ENCODE results near the gene FAM83F. TPM values are rescaled to one million over a fixed set of nuclear protein-coding genes. Genes with fewer than 3 reads are reported as not detected.

Gene FAM83F
- polyA plus RNA-seq, 1 donor (not counting 4 experiments of a cell fraction or from before 2014, with no cell fraction given): 22.8 TPM

DNA sequence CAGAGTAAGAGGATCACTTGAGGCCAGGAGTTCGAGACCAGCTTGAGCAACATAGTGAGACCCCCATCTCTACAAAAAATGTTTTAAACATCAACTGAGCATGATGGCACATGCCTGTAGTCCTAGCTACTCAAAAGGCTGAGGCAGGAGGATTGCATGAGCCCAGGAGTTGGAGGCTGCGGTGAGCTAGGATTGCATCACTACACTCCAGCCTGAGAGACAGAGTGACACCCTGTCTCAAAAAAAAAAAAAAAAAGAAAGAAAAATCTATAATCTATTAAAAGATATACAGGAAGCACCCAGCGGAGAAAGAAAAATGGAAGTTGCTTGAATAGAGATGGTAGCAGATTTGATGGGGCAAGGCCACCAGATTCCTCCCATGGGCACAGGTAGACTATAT is 61.8 kb downstream of the FAM83F start:
- Histone ChIP-seq H3K27me3 (ENCODE audit: control insufficient read depth, extremely low read depth, insufficient read depth, low read length) (no peaks in the 10 kb centered on the region), H3K79me2 (ENCODE audit: control insufficient read depth, insufficient read depth, low read length) (no peaks in the 10 kb centered on the region), H3K9me3 (ENCODE audit: control insufficient read depth, low read depth, low read length) (no peaks in the 10 kb centered on the region), H3K4me1 (ENCODE audit: control insufficient read depth, extremely low read depth, insufficient read depth, low read length) (peaks cover 10% of the 10 kb centered on the region), H3K9me1 (ENCODE audit: control insufficient read depth, extremely low read depth, insufficient read depth, low read length) (no peaks in the 10 kb centered on the region), H3K27ac (ENCODE audit: control insufficient read depth, insufficient read depth, low read length) (no peak overlapping the region), H2AFZ (ENCODE audit: control insufficient read depth, low read length) (no peak overlapping the region), H4K20me1 (ENCODE audit: control insufficient read depth, extremely low read depth, insufficient read depth, low read length) (no peaks in the 10 kb centered on the region), H3K9ac (ENCODE audit: control insufficient read depth, extremely low read depth, insufficient read depth, low read length) (no peak overlapping the region), H3K4me2 (ENCODE audit: control insufficient read depth, extremely low read depth, insufficient read depth, low read depth, low read length) (no peak overlapping the region), H3K36me3 (ENCODE audit: control insufficient read depth in 2 of 2, extremely low read depth in 1 of 2, insufficient read depth in 2 of 2, low read length in 2 of 2) (no peaks in the 10 kb centered on the region), H3K4me3 (ENCODE audit: control insufficient read depth in 2 of 3, extremely low read depth in 1 of 3, insufficient read depth in 2 of 3, low read depth in 1 of 3, low read length in 3 of 3) (no peak overlapping the region)
- TF ChIP-seq EZH2 (IDR thresholded peaks at IDR 0.05; ENCODE audit: low read length): no peak
- TF ChIP-seq, protein P1, sequence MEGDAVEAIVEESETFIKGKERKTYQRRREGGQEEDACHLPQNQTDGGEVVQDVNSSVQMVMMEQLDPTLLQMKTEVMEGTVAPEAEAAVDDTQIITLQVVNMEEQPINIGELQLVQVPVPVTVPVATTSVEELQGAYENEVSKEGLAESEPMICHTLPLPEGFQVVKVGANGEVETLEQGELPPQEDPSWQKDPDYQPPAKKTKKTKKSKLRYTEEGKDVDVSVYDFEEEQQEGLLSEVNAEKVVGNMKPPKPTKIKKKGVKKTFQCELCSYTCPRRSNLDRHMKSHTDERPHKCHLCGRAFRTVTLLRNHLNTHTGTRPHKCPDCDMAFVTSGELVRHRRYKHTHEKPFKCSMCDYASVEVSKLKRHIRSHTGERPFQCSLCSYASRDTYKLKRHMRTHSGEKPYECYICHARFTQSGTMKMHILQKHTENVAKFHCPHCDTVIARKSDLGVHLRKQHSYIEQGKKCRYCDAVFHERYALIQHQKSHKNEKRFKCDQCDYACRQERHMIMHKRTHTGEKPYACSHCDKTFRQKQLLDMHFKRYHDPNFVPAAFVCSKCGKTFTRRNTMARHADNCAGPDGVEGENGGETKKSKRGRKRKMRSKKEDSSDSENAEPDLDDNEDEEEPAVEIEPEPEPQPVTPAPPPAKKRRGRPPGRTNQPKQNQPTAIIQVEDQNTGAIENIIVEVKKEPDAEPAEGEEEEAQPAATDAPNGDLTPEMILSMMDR (optimal IDR thresholded peaks at IDR 0.05 in 1 of 3, IDR thresholded peaks at IDR 0.05 in 1 of 3, conservative IDR thresholded peaks at IDR 0.05 in 1 of 3; ENCODE audit: extremely low read depth in 1 of 3, insufficient read depth in 2 of 3, low read length in 3 of 3): no peak
- DNase-seq (ENCODE audit: low read depth, low spot score) (no peak), FAIRE-seq (no peak)
- dilution Hi-C loops (cut with MboI; ENCODE audit: extremely low pct_ligation_motif_present, low sequenced_read_pairs): no loop called here

DNA sequence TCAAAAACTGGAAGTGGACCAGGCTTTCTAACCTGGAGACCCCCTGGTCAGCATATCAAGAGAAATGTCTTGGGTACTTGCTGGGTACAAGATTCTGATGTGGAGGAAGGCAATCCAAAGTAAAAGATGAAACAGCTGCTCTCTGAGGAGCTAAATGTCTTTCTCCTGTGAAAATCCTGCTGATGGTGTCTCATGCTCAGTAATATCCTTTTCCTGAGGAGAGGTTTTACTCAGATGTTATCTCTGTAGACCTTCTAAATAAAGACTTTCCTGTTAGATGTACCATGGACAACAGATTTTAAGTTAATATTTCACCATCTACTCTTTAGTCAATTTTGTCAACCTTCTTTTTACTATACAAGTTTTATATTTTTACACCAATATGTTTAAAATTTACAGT is 62.9 kb downstream of the FAM83F start:
- TF ChIP-seq, protein P1 (optimal IDR thresholded peaks at IDR 0.05 in 1 of 3, IDR thresholded peaks at IDR 0.05 in 1 of 3, conservative IDR thresholded peaks at IDR 0.05 in 1 of 3; ENCODE audit: extremely low read depth in 1 of 3, insufficient read depth in 2 of 3, low read length in 3 of 3): no peak
- Histone ChIP-seq H3K27me3 (ENCODE audit: control insufficient read depth, extremely low read depth, insufficient read depth, low read length) (no peaks in the 10 kb centered on the region), H3K27ac (ENCODE audit: control insufficient read depth, insufficient read depth, low read length) (no peak overlapping the region), H3K9me1 (ENCODE audit: control insufficient read depth, extremely low read depth, insufficient read depth, low read length) (no peaks in the 10 kb centered on the region), H3K4me1 (ENCODE audit: control insufficient read depth, extremely low read depth, insufficient read depth, low read length) (peaks cover 10% of the 10 kb centered on the region), H4K20me1 (ENCODE audit: control insufficient read depth, extremely low read depth, insufficient read depth, low read length) (no peaks in the 10 kb centered on the region), H3K4me2 (ENCODE audit: control insufficient read depth, extremely low read depth, insufficient read depth, low read depth, low read length) (no peak overlapping the region), H3K4me3 (ENCODE audit: control insufficient read depth in 2 of 3, extremely low read depth in 1 of 3, insufficient read depth in 2 of 3, low read depth in 1 of 3, low read length in 3 of 3) (no peak overlapping the region), H2AFZ (ENCODE audit: control insufficient read depth, low read length) (no peak overlapping the region), H3K36me3 (ENCODE audit: control insufficient read depth in 2 of 2, extremely low read depth in 1 of 2, insufficient read depth in 2 of 2, low read length in 2 of 2) (no peaks in the 10 kb centered on the region), H3K9ac (ENCODE audit: control insufficient read depth, extremely low read depth, insufficient read depth, low read length) (no peak overlapping the region), H3K9me3 (ENCODE audit: control insufficient read depth, low read depth, low read length) (no peaks in the 10 kb centered on the region), H3K79me2 (ENCODE audit: control insufficient read depth, insufficient read depth, low read length) (no peaks in the 10 kb centered on the region)
- dilution Hi-C loops (cut with MboI; ENCODE audit: extremely low pct_ligation_motif_present, low sequenced_read_pairs): no loop called here
- DNase-seq (ENCODE audit: low read depth, low spot score): no peak
- FAIRE-seq: no peak
